Neural crest cell (in vitro differentiated cells): ENCODE data around the gene ZC2HC1B. TPM values are rescaled to one million over a fixed set of nuclear protein-coding genes. Genes with fewer than 3 reads are reported as not detected.
"Not testable (repeated sequence)": the region's sequence is repeated elsewhere in the genome, so short reads cannot be mapped to it uniquely, and the experiment has no call there.

ENCODE experiments used
- DNase-seq: peaks from one replicate; pipeline ENCODE4 v3.0.0; 2021; ENCODE audit warnings: low read depth, mixed read lengths, low spot score
- H3K27ac Mint-ChIP-seq: one replicate; pipeline ENCODE4 v1.8.0; 2021; ENCODE audit warnings: mild to moderate bottlenecking, mixed read lengths; ENCODE audit not compliant: unreplicated experiment
- H3K27me3 Mint-ChIP-seq: 2 replicates; pipeline ENCODE4 v1.8.0; 2021; ENCODE audit warnings: low read depth, mild to moderate bottlenecking, mixed read lengths
- H3K36me3 Mint-ChIP-seq: 2 replicates; pipeline ENCODE4 v1.8.0; 2021; ENCODE audit warnings: low read depth, mild to moderate bottlenecking, mixed read lengths
- H3K4me1 Mint-ChIP-seq: 2 replicates; pipeline ENCODE4 v1.8.0; 2021; ENCODE audit warnings: mixed read lengths
- H3K4me3 Mint-ChIP-seq: one replicate; pipeline ENCODE4 v1.8.0; 2021; ENCODE audit warnings: mild to moderate bottlenecking, mixed read lengths
- H3K9me3 Mint-ChIP-seq: 2 replicates; pipeline ENCODE4 v1.8.0; 2021; ENCODE audit warnings: mixed read lengths
- total RNA-seq: library from RNA; stranded (reverse); gene quantifications from 2 replicates; pipeline ENCODE4 v1.2.1, GENCODE V29; 2021
- TF ChIP-seq, protein P1 (sequence below): fragments of 200-600 bp; sonication (generic); conservative IDR thresholded peaks from 2 replicates; pipeline ENCODE4 v1.5.0; 2021; ENCODE audit warnings: antibody characterized with exemption, mild to moderate bottlenecking

ZC2HC1B gene
- total RNA-seq, 1 donor from 2014 or later: not detected

DNA sequence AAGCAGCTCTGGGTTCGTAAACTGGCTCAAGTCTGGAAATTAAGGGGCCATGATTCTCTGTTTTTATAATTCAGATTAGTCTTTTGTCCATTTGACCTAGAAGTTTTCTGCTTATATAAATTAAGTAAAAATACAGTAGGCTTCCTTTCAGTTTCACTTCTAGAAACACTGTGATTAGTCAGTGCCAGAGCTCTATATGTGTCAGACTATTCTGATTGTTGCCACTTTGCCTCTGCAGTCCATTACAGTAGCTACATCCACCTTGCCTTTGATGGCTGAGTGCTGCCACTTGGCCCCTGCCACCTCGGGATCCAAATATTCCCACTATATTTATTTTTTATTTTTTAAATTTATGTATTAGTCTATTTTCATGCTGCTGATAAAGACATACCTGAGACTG, 7.9 kb downstream of the ZC2HC1B start:
- Mint-ChIP-seq H3K36me3 (peaks cover 31% of the 10 kb centered on the region), H3K4me3 (no peak overlapping the region), H3K4me1 (no peaks in the 10 kb centered on the region), H3K9me3 (peaks cover 28% of the 10 kb centered on the region), H3K27me3 (no peaks in the 10 kb centered on the region), H3K27ac (no peak overlapping the region)
- TF ChIP-seq, protein P1, sequence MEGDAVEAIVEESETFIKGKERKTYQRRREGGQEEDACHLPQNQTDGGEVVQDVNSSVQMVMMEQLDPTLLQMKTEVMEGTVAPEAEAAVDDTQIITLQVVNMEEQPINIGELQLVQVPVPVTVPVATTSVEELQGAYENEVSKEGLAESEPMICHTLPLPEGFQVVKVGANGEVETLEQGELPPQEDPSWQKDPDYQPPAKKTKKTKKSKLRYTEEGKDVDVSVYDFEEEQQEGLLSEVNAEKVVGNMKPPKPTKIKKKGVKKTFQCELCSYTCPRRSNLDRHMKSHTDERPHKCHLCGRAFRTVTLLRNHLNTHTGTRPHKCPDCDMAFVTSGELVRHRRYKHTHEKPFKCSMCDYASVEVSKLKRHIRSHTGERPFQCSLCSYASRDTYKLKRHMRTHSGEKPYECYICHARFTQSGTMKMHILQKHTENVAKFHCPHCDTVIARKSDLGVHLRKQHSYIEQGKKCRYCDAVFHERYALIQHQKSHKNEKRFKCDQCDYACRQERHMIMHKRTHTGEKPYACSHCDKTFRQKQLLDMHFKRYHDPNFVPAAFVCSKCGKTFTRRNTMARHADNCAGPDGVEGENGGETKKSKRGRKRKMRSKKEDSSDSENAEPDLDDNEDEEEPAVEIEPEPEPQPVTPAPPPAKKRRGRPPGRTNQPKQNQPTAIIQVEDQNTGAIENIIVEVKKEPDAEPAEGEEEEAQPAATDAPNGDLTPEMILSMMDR: no peak
- no peak for DNase-seq

DNA sequence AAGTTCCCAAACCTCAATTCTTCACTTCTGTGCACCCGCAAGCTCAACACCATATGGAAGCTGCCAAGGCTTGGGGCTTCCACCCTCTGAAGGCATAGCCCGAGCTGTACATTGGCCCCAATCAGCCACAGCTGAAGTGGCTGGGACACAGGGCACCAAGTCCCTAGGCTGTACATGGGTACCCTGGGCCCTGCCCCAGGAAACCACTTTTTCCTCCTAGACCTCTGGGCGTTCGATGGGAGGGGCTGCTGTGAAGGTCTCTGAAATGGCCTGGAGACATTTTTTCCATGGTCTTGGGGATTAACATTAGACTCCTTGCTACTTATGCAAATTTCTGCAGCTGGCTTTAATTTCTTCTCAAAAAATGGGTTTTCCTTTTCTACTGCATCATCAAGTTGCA, 9.3 kb downstream of the ZC2HC1B start:
- not testable (repeated sequence) for DNase-seq, H3K27me3 Mint-ChIP-seq, H3K4me1 Mint-ChIP-seq, H3K27ac Mint-ChIP-seq, H3K4me3 Mint-ChIP-seq
- H3K36me3 Mint-ChIP-seq: peaks cover 25% of the 10 kb centered on the region
- H3K9me3 Mint-ChIP-seq: peaks cover 26% of the 10 kb centered on the region

DNA sequence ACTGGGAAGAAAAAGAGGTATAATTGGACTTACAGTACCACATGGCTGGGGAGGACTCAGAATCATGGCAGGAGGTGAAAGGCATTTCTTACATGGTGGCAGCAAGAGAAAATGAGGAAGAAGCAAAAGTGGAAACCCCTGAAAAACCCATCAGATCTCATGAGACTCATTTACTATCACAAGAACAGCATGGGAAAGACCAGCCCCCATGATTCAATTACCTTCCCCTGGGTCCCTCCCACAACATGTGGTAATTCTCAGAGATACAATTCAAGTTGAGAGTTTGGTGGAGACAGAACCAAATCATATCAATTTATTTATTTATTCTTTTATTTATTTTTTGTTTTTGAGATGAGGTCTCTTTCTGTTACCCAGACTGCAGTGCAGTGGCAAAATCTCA, 10.2 kb downstream of the ZC2HC1B start:
- not testable (repeated sequence) for H3K27me3 Mint-ChIP-seq, H3K4me1 Mint-ChIP-seq, DNase-seq, H3K4me3 Mint-ChIP-seq, H3K27ac Mint-ChIP-seq
- Mint-ChIP-seq H3K36me3 (peaks cover 18% of the 10 kb centered on the region), H3K9me3 (peaks cover 21% of the 10 kb centered on the region)

DNA sequence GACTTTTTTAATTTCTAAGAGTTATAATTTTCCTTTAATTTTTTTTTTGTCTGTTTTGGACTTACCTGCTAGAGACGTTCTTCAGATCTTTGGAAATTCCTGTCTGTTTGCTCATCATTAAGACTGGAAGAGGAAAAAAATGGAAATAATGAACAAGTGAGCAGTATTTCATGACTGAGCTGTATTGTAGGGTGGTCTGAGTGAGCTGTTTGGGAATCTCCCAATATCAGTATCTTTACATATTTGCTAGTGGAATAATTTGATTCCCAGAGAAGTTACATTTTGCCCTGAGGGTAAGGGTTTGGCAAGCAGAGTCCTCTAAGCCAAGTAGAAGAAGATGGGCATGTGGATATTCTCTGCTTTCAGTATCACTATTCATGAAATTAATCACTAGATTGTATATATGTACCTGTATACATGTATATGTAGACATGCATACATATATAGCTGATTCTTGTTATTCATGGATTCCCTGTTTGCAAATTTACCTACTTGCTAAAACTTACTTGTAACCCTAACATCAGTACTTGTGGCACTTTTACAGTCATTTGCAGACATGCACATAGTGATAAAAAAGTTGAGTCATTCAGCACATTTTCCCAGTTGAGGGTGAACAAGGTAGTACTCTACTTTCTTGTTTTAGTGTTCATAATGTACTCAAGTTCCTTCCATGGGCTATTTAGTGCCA, 13.5 kb downstream of the ZC2HC1B start:
- TF ChIP-seq, protein P1: no peak
- Mint-ChIP-seq H3K27me3 (no peaks in the 10 kb centered on the region), H3K27ac (no peak overlapping the region), H3K4me1 (no peaks in the 10 kb centered on the region), H3K4me3 (no peak overlapping the region), H3K36me3 (peaks cover 12% of the 10 kb centered on the region), H3K9me3 (peaks cover 20% of the 10 kb centered on the region)
- no peak for DNase-seq

DNA sequence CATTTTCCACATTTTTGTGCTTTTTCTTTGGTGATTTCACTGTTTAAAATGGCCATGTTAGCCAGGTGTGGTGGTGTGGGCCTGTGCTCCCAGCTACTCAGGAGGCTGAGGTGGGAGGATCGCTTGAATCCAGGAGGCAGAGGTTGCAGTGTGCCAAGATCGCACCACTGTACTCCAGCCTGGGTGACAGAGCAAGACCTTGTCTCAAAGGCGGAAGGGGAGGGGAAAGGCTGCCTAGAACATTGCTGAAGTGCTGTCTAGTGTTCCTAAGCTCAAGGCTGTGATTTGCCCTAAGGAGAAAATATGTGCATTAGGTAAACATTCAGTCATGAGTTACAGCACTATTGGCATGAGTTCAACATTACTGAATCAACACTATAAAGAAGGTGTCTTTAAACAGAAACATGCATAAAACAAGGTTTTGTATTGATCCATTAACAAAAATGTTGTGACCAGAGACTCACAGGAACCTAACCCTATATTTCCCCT, 14.0 kb downstream of the ZC2HC1B start:
- H3K27ac Mint-ChIP-seq: no peak overlapping the region
- H3K4me3 Mint-ChIP-seq: no peak overlapping the region
- H3K4me1 Mint-ChIP-seq: no peaks in the 10 kb centered on the region
- H3K27me3 Mint-ChIP-seq: no peaks in the 10 kb centered on the region
- H3K9me3 Mint-ChIP-seq: peaks cover 18% of the 10 kb centered on the region
- H3K36me3 Mint-ChIP-seq: peaks cover 12% of the 10 kb centered on the region
- TF ChIP-seq, protein P1: no peak
- no peak for DNase-seq

DNA sequence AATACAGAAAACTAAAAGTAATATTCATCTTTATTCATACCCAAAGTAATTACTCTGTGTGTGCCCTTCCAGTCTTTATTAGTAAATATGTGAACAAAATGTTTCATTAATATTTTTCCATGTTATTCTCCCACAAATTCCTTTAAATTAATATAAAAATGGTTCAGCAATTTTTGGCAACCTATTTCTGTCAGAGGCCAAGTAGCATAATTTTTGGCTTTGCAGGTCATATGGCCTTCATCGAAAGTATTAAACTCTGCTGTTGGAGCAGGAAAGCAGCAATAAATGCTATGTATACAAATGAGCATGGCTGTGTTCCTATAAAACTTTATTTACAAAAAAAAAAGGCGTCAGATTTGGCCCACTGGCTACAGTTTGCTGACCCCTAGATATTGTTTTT, 16.1 kb downstream of the ZC2HC1B start:
- Mint-ChIP-seq H3K27ac (no peak overlapping the region), H3K9me3 (peaks cover 9% of the 10 kb centered on the region), H3K36me3 (peaks cover 9% of the 10 kb centered on the region), H3K27me3 (no peaks in the 10 kb centered on the region), H3K4me1 (no peaks in the 10 kb centered on the region), H3K4me3 (no peak overlapping the region)
- TF ChIP-seq, protein P1: no peak
- no peak for DNase-seq
